H1 (cell line): ENCODE measurements around the gene DOCK9. TPM values are rescaled to one million over a fixed set of nuclear protein-coding genes. Genes with fewer than 3 reads are reported as not detected.

Experiments
- CBX5 ChIP-seq: fragments of 300-800, 300-1000 bp; sonication (generic); IDR thresholded peaks from 2 replicates; pipeline ENCODE4 v1.7.1; 2016; ENCODE audit warnings: antibody characterized with exemption, low read length, low read depth
- MAX ChIP-seq: IDR thresholded peaks from 2 replicates; pipeline ENCODE4 v1.6.1; 2012; ENCODE audit warnings: inconsistent platforms
- RBBP5 ChIP-seq: IDR thresholded peaks from 2 replicates; pipeline ENCODE4 v1.7.1; 2012; ENCODE audit warnings: low read depth, mild to moderate bottlenecking, inconsistent platforms, low read length, moderate library complexity, borderline replicate concordance
- SIRT6 ChIP-seq: IDR thresholded peaks from one replicate; pipeline ENCODE4 v1.7.1; 2012; ENCODE audit warnings: low read length, inconsistent platforms
- SP2 ChIP-seq: IDR thresholded peaks from 2 replicates; pipeline ENCODE4 v1.6.1; 2012; ENCODE audit warnings: mild to moderate bottlenecking, low read length, inconsistent platforms
- TBP ChIP-seq: IDR thresholded peaks from 2 replicates; pipeline ENCODE4 v1.6.1; 2011; ENCODE audit warnings: low read depth, low read length, improper control_type of control experiment
- YY1 ChIP-seq: IDR thresholded peaks from 2 replicates; pipeline ENCODE4 v1.6.1; 2011; ENCODE audit warnings: low read depth, mild to moderate bottlenecking, low read length
- polyA plus RNA-seq, 7 experiments: library from polyadenylated mRNA; depleted of rRNA in 3 of 7; stranded (reverse) in 5 of 7; unstranded in 2 of 7; fragments of >200 nt in 5 of 7; fragments of 200-250 nt in 2 of 7; gene quantifications; 1 replicate in 5 of 7; 2 replicates in 1 of 7; 4 replicates in 1 of 7; pipeline versions ENCODE4 v1.2.1 to v1.2.3, GENCODE V29; 2011 to 2013; ENCODE audit warnings: missing spikeins in 2 of 7, mixed read lengths in 2 of 7
- total RNA-seq: library from RNA; stranded (reverse); fragmentation: NEBNext Ultra II Directional; extraction: Animal tissue kit (Norgen Biotek cat#: 25700); gene quantifications from 2 replicates; pipeline ENCODE4 v1.2.1, GENCODE V29; 2021

Gene DOCK9
- total and polyA plus RNA-seq, 2 of the 8 experiments (the other 6 are each of a cell fraction or from before 2014, with no cell fraction given), result 21.6 to 31.5 TPM

GRCh38 chr13:98824376-98825160, 153.3 kb downstream of the DOCK9 start (continued):
- TF ChIP-seq SP2 (no peak), SIRT6 (no peak), YY1 (no peak), TBP (no peak), MAX (no peak), RBBP5 (no peak), CBX5 (no peak)
